ENCODE data around the gene ALPP. TPM values are rescaled to one million over a fixed set of nuclear protein-coding genes. Genes with fewer than 3 reads are reported as not detected.

Gene ALPP
- total and polyA plus RNA-seq, 2 donors (not counting 1 experiment from before 2014, with no cell fraction given): not detected

DNA sequence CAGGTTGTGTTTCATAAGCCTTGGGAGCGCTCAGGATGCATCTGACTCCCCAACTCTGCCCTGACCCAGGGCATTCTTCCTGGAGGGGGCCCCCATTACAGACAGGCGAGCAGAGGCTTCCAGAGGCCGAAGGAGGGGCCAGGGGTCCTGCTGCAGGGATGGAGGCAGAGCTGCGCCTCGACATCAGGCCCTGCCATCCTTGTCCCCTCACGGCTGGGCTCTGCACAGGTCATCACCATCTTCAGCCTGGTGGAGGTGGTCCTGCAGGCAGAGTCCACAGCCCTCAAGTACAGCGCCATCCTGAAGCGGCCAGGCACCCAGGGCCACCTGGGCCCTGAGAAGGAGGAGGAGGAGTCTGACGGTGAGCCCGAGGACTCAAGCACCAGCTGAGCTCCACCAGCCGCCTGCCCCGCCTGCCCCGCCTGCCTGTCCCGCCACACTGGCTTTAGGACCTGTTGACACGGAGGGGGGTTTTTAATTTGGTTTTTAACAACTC lies 42.3 kb upstream of the ALPP start:
- H3K9me3 Mint-ChIP-seq (ENCODE audit: insufficient read depth): no peaks in the 10 kb centered on the region
- no peak for DNase-seq
- H3K4me3 Mint-ChIP-seq: no peak overlapping the region

DNA sequence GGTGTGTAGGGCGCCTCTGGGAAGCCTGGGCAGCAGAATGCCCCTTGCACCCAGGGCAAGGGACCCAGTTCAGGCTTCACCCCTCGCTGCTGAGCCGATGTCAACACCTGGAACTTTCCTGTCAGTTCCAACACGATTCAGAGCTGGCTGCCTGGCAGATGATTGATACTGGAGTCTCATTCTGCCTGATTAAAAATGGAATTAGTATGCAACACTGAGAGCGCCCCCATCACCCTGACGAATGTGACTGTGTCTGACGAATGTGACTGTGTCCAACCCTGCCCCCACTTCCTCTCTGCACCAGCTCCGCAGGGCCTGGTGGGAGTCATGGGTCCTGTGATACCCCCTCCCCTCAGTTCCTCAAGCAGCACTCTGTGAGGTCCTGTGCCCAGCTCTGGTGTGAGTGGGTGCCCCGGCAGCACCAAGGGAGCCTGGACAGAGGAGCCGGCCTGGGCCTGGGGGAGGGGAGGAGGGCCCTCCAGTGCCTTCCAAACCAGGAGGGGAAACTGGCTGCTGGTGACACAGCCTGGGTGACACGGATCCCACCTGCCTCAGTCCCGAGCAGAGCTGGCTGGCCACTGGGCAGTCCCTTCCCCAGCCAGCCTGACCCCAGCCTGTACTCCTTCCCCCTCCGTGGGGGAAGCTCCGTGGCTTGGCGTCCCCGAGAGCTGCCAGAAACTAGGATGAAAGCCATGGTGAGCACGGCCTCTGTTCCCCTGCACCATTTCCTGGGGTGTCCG lies 41.4 kb upstream of the ALPP start:
- Mint-ChIP-seq H3K9me3 (ENCODE audit: insufficient read depth) (no peaks in the 10 kb centered on the region), H3K27me3 (no peaks in the 10 kb centered on the region), H3K27ac (no peak overlapping the region), H3K4me3 (no peak overlapping the region), H3K4me1 (no peaks in the 10 kb centered on the region)
- intact Hi-C loops (cut with micrococcal nuclease): no loop called here
- no peak overlapping the region for H3K4me2 ChIP-seq (replicated peaks; ENCODE audit: low read depth, low read length, poor library complexity, severe bottlenecking)
- ChIA-PET POLR2A (no interaction called here), CTCF (interaction anchor here (1.3 kb wide), 1 partner anchor 10 kb away, joined by 4 read pairs; no protein-coding TSS in a partner anchor)
- peaks cover 0 to 2% of the 10 kb centered on the region in 2 experiments for H3K36me3 ChIP-seq (replicated peaks in 1 of 2; ENCODE audit: control extremely low read depth in 1 of 2, control insufficient read depth in 1 of 2, extremely low read depth in 1 of 2, insufficient read depth in 2 of 2, low read length in 1 of 2)
- H4K20me1 ChIP-seq (ENCODE audit: control insufficient read depth, insufficient read depth, low read length, poor library complexity, severe bottlenecking): no peaks in the 10 kb centered on the region
- ATAC-seq (ENCODE audit: low read depth) (no peak), DNase-seq (no peak)
- TF ChIP-seq, protein P1, sequence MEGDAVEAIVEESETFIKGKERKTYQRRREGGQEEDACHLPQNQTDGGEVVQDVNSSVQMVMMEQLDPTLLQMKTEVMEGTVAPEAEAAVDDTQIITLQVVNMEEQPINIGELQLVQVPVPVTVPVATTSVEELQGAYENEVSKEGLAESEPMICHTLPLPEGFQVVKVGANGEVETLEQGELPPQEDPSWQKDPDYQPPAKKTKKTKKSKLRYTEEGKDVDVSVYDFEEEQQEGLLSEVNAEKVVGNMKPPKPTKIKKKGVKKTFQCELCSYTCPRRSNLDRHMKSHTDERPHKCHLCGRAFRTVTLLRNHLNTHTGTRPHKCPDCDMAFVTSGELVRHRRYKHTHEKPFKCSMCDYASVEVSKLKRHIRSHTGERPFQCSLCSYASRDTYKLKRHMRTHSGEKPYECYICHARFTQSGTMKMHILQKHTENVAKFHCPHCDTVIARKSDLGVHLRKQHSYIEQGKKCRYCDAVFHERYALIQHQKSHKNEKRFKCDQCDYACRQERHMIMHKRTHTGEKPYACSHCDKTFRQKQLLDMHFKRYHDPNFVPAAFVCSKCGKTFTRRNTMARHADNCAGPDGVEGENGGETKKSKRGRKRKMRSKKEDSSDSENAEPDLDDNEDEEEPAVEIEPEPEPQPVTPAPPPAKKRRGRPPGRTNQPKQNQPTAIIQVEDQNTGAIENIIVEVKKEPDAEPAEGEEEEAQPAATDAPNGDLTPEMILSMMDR (IDR thresholded peaks at IDR 0.05): no peak
- no peak for TF ChIP-seq EZH2 (IDR thresholded peaks at IDR 0.05; ENCODE audit: borderline replicate concordance, insufficient read depth, low read depth, low read length, poor library complexity, severe bottlenecking)
- H3K4me3 ChIP-seq (ENCODE audit: control extremely low read depth in 1 of 5, extremely low read depth in 1 of 5, insufficient read depth in 1 of 5, low read depth in 2 of 5, low read length in 4 of 5): no peak overlapping the region
- no peak overlapping the region for H3K27ac ChIP-seq (ENCODE audit: low read length in 2 of 2)
- no peaks in the 10 kb centered on the region for H3K27me3 ChIP-seq (replicated peaks in 1 of 4; ENCODE audit: control extremely low read depth in 1 of 4, control insufficient read depth in 3 of 4, insufficient read depth in 4 of 4, low read length in 3 of 4)
- H3K9ac ChIP-seq (ENCODE audit: low read length): no peak overlapping the region
- H2AFZ ChIP-seq (ENCODE audit: insufficient read depth, low read depth, low read length, poor library complexity, severe bottlenecking): no peak overlapping the region
- WGBS (ENCODE audit: insufficient coverage): 88% methylated on average over 11 of the region's 18 CpGs
- no peaks in the 10 kb centered on the region for H3K4me1 ChIP-seq (ENCODE audit: control insufficient read depth in 2 of 2, insufficient read depth in 2 of 2, low read length in 2 of 2)
- no peaks in the 10 kb centered on the region for H3K9me3 ChIP-seq (ENCODE audit: control extremely low read depth in 1 of 3, control insufficient read depth in 2 of 3, insufficient read depth in 1 of 3, low read length in 2 of 3)
- no peaks in the 10 kb centered on the region for H3K79me2 ChIP-seq (ENCODE audit: control insufficient read depth, insufficient read depth, low read length)

More for the DNA sequence above, 42.3 kb upstream of the ALPP start:
- no peak overlapping the region for H3K4me3 ChIP-seq (ENCODE audit: control extremely low read depth in 1 of 5, extremely low read depth in 1 of 5, insufficient read depth in 1 of 5, low read depth in 2 of 5, low read length in 4 of 5)
- H3K4me1 ChIP-seq (ENCODE audit: control insufficient read depth in 2 of 2, insufficient read depth in 2 of 2, low read length in 2 of 2): no peaks in the 10 kb centered on the region
- ChIA-PET POLR2A (no interaction called here), CTCF (interaction anchor here (1.3 kb wide), 1 partner anchor 9 kb away, joined by 4 read pairs; no protein-coding TSS in a partner anchor)
- TF ChIP-seq, protein P1 (IDR thresholded peaks at IDR 0.05): no peak
- TF ChIP-seq EZH2 (IDR thresholded peaks at IDR 0.05; ENCODE audit: borderline replicate concordance, insufficient read depth, low read depth, low read length, poor library complexity, severe bottlenecking): no peak
- no peak overlapping the region for H3K4me2 ChIP-seq (replicated peaks; ENCODE audit: low read depth, low read length, poor library complexity, severe bottlenecking)
- Mint-ChIP-seq H3K27ac (no peak overlapping the region), H3K27me3 (no peaks in the 10 kb centered on the region), H3K4me1 (no peaks in the 10 kb centered on the region)
- no peak overlapping the region for H2AFZ ChIP-seq (ENCODE audit: insufficient read depth, low read depth, low read length, poor library complexity, severe bottlenecking)
- no peaks in the 10 kb centered on the region for H3K27me3 ChIP-seq (replicated peaks in 1 of 4; ENCODE audit: control extremely low read depth in 1 of 4, control insufficient read depth in 3 of 4, insufficient read depth in 4 of 4, low read length in 3 of 4)
- H3K27ac ChIP-seq (ENCODE audit: low read length in 2 of 2): no peak overlapping the region
- peaks cover 0 to 2% of the 10 kb centered on the region in 2 experiments for H3K36me3 ChIP-seq (replicated peaks in 1 of 2; ENCODE audit: control extremely low read depth in 1 of 2, control insufficient read depth in 1 of 2, extremely low read depth in 1 of 2, insufficient read depth in 2 of 2, low read length in 1 of 2)
- ATAC-seq (ENCODE audit: low read depth): no peak
- H4K20me1 ChIP-seq (ENCODE audit: control insufficient read depth, insufficient read depth, low read length, poor library complexity, severe bottlenecking): no peaks in the 10 kb centered on the region
- WGBS (ENCODE audit: insufficient coverage): 99% methylated on average over 12 of the region's 15 CpGs
- no peaks in the 10 kb centered on the region for H3K9me3 ChIP-seq (ENCODE audit: control extremely low read depth in 1 of 3, control insufficient read depth in 2 of 3, insufficient read depth in 1 of 3, low read length in 2 of 3)
- intact Hi-C loops (cut with micrococcal nuclease): no loop called here
- H3K9ac ChIP-seq (ENCODE audit: low read length): no peak overlapping the region
- no peaks in the 10 kb centered on the region for H3K79me2 ChIP-seq (ENCODE audit: control insufficient read depth, insufficient read depth, low read length)
